ENCODE measurements around the gene DLG2.

GRCh38 chr11:83827940-83828554 lies 1799.1 kb downstream of the DLG2 start:
- no peak for TF ChIP-seq ATF1 (CRISPR knock-in tag; IDR thresholded peaks at IDR 0.05)
- TF ChIP-seq, protein P1, sequence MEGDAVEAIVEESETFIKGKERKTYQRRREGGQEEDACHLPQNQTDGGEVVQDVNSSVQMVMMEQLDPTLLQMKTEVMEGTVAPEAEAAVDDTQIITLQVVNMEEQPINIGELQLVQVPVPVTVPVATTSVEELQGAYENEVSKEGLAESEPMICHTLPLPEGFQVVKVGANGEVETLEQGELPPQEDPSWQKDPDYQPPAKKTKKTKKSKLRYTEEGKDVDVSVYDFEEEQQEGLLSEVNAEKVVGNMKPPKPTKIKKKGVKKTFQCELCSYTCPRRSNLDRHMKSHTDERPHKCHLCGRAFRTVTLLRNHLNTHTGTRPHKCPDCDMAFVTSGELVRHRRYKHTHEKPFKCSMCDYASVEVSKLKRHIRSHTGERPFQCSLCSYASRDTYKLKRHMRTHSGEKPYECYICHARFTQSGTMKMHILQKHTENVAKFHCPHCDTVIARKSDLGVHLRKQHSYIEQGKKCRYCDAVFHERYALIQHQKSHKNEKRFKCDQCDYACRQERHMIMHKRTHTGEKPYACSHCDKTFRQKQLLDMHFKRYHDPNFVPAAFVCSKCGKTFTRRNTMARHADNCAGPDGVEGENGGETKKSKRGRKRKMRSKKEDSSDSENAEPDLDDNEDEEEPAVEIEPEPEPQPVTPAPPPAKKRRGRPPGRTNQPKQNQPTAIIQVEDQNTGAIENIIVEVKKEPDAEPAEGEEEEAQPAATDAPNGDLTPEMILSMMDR (IDR thresholded peaks at IDR 0.05): peak; percentile 30; the same call in 1 of the 2 replicates
- no peak for TF ChIP-seq TCF7 (CRISPR knock-in tag; IDR thresholded peaks at IDR 0.05; ENCODE audit: low read depth)
- TF ChIP-seq ZNF317 (CRISPR knock-in tag; IDR thresholded peaks at IDR 0.05; ENCODE audit: borderline replicate concordance, low read depth): no peak
- TF ChIP-seq, protein P2, sequence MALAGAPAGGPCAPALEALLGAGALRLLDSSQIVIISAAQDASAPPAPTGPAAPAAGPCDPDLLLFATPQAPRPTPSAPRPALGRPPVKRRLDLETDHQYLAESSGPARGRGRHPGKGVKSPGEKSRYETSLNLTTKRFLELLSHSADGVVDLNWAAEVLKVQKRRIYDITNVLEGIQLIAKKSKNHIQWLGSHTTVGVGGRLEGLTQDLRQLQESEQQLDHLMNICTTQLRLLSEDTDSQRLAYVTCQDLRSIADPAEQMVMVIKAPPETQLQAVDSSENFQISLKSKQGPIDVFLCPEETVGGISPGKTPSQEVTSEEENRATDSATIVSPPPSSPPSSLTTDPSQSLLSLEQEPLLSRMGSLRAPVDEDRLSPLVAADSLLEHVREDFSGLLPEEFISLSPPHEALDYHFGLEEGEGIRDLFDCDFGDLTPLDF (CRISPR knock-in tag; IDR thresholded peaks at IDR 0.05): no peak
- TF ChIP-seq PRDM15 (CRISPR knock-in tag; IDR thresholded peaks at IDR 0.05): no peak
- TF ChIP-seq IRF1 (CRISPR knock-in tag; IDR thresholded peaks at IDR 0.05): no peak

Measured in WTC11 (cell line).